Measurements from ENCODE around the gene PTPN6.
"Not testable (repeated sequence)": the region's sequence is repeated elsewhere in the genome, so short reads cannot be mapped to it uniquely, and the experiment has no call there.

PTPN6 gene

DNA sequence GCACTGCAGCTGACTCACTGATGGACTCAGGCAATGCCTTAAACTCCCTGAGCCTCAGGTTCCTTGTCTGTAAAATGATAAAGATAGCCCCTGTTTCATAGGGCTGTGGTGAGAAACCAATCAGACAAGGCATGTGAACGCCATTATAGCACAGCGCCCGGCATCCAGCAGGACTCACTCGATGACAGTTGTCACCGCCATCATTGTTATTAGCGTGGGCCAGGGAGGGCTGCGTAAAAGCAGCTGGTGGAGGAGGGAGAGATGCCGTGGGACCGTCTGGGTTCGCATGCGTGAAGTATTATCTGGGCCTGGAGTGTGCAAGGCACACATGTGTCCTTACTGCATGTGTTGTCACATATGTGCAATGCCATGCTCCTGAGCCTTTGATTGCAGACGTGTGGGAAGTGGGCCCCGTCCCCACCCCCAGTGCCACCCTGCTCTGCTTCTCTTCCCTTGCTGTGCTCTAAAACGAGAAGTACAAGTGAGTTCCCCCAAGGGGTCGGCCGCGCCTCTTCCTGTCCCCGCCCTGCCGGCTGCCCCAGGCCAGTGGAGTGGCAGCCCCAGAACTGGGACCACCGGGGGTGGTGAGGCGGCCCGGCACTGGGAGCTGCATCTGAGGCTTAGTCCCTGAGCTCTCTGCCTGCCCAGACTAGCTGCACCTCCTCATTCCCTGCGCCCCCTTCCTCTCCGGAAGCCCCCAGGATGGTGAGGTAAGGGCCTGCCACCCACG is at the start of gene PTPN6:
Gene PTPN6, plus strand, starts transcription at position 546 of the 730 bp plus-strand sequence. Its CDS starts 157 bp downstream, at position 703.
- DNase-seq = no peak

DNA sequence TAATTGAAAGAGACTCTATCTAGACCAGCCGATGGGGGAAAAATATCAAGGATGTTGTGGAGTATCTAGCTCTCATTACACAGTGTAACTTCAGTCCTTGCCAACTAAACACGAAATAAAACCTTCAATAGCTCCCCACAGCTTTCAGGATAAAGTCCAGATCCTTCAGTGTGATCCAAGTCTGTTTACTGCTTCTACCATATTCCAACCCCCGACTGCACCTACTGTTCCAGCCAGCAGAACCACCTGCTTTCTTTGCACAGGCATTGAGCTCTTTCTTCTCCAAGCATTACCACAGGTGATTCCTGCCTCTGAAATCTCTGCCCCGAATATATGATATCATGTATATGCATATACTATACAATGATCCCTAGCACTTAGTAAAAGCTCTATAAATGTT is 48.7 kb upstream of the PTPN6 start:
- DNase-seq = no peak

DNA sequence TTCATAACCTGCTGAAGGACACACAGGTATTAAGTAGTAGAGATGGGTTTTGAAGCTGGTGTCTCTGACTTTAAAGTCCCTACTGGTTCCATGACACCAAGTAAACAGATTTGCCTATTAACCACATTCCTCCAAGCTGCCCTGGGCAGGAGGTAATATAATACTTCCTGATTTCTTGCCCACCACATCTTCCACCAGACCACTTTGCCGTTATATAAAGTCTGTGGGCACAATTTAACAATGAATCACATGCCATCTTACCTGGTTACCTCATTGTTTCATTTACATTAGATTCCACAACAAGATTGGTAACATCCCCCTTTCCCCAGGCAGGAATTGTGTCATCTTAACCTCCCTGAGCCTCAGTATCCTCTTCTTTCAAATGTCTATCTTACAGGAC is 47.4 kb upstream of the PTPN6 start:
- no peak for DNase-seq

DNA sequence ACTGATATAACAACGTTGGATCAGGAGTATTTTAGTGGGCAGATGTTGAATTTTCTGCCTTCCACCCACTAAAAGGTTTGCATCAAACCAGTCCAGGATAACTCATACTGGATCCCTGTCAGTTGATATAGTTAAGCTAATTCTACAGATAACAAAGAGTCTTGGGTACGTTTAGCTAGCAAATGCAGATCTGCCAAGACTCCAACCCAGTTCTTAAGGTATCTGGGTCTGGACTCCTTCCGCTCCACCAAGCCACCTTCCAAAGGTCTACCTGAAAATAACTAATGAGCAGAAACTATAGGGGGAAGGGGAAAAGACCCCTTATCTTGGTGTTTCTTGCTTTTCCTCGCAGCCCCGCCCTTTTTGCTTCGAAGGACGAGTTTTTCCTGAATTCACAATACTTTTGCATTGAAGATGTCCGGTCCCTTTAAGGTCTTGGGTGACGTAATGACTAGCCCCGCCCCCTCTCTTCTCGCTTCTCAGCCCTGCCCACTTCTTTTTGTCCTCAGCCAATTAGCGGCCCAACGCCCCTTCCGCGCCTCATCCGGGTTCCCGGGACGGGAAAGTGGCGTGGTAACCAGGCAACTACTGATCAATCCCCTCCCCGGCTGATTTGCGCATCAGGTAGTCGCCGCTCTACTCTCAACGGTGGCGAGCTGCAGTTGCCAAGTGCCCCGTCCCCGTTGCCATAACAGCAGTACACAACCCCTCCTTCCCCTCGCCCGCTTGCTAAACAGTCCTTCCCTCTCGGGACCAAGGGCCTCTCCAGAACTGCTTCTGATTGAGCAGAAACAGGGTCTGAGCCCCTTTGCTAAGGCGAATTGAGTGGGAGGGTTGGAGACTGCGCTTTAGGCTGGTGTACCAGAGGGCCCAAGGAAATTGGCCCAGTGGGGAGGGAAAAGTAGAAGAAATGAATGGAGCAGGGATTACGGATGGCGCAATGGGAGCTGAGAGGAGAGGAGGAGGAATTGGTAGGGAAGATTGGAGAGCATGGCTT is 46.6 kb upstream of the PTPN6 start, which contains the start of gene LRRC23:
Gene LRRC23, plus strand, starts transcription at position 543 of the 997 bp plus-strand sequence. CDS start 812 bp downstream, outside the sequence.
- peak; percentile 95 for DNase-seq

DNA sequence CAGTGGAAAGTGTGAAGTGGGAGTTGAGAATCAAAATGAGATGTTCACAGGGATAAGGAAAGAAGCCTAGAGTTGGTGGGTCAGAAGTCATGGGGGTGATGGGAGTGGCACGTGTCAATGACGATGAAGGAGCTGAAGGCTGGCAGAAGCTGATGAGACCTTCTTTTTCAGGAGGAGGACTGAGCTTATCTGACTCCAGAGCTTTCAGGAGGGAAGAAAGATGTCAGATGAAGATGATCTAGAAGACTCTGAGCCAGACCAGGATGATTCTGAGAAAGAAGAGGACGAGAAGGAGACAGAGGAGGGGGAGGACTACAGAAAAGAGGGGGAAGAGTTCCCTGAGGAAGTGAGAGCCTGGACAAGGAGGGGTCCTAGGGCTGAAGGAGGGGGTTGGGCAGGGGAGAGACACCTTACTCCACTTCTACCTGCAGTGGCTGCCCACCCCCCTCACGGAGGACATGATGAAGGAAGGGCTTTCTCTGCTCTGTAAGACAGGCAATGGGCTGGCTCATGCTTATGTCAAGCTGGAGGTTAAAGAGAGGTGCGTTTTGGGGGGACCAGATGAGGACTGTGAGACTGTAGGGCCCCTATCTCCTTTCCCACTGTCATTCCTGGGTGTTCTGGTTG is 45.6 kb upstream of the PTPN6 start:
- no peak for DNase-seq

DNA sequence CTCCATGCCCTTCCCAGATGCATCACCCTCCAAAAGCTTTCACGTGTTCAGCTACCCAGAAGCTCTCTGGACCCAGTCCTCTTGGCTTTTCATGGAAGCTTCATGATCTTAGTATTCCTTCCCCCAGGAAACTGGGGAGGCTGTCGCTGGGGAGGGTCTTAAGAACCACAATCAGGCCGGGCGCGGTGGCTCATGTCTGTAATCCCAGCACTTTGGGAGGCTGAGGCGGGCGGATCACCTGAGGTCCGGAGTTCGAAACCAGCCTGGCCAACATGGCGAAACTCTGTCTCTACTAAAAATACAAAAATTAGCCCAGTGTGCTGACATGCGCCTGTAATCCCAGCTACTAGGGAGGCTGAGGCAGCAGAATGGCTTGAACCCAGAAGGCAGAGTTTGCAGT is 43.0 kb upstream of the PTPN6 start:
- not testable (repeated sequence) for DNase-seq

DNA sequence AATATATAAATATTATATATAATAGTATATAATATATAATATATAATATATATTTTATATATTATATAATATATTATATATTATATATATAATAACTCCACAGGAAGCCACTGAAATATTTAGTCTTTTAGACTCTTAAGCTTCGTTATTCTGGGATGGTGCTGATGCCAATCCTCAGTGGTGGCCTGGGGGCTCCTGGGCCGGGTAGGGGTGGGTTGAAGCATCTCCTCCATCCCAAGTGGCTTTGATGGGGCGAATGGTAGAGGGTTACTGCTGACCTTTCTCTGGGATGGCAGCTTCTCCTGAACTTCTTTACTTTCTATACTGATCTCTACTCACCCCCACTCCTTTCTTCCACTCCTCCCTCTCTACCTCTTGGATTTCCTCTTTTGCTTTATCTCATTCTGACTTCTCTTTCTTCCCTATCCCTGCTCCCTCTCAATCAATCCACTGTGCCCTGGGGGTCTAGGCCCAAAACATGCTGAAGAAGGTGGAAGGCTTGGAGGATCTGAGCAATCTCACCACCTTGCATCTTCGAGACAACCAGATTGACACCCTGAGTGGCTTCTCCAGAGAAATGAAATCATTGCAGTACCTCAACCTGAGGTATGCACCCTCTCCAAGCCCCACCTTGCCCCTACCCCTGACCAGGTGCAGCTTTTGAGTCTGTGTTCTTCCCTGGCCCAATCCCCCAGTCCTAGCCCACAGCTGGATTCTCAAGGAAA is 41.6 kb upstream of the PTPN6 start:
- DNase-seq = no peak

DNA sequence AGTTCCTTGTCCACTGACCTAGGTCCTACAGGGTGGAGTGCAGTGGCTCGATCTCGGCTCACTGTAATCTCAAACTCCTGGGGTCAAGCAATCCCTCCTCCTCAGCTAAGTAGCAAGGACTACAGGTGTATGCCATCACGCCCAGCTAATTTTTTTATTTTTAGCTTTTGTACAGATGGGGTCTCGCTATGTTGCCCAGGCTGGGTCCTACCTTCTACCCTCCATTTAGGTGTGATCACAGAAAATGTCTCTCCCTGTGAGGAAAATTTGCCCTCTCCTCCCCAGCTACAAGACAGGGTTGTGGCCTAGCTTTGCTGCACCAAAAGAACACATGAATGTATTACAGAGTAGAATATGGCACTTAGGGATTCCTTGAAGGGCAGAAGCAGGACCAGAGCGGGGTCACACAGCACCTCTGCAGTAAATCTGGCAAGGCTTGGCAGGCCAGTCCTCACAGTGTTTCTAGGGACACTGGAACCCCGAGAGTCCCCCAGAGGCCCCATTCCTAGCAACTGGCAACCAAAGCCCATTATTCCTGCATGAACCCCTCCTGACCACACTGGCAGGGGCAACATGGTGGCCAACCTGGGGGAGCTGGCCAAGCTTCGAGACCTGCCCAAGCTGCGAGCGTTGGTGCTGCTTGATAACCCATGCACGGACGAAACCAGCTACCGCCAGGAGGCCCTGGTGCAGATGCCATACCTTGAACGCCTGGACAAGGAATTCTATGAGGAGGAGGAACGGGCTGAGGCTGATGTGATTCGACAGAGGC is 38.8 kb upstream of the PTPN6 start:
- DNase-seq = no peak

DNA sequence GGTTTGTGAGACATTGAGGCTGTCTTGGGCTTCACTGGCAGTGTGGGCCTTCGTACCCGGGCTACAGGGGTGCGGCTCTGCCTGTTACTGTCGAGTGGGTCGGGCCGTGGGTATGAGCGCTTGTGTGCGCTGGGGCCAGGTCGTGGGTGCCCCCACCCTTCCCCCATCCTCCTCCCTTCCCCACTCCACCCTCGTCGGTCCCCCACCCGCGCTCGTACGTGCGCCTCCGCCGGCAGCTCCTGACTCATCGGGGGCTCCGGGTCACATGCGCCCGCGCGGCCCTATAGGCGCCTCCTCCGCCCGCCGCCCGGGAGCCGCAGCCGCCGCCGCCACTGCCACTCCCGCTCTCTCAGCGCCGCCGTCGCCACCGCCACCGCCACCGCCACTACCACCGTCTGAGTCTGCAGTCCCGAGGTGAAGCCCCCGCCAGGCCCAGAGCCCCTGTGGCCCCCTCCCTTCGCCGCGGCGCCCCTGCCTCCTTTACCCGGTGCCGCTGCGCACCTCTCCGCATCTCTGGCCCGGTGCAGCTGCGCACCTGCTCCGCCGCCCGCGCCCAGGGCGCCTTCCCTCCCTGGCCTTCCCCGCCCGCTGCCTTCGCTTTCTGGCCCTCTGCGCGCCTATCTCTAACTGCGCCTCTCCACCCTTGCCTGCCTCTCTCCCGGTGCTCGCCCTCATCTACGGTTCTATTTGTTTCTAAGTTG is 36.8 kb upstream of the PTPN6 start, which contains the start of gene ENO2:
Gene ENO2, plus strand, starts transcription at position 335 of the 701 bp plus-strand sequence. CDS start 1,253 bp downstream, outside the sequence.
- peak; percentile 48 for DNase-seq

DNA sequence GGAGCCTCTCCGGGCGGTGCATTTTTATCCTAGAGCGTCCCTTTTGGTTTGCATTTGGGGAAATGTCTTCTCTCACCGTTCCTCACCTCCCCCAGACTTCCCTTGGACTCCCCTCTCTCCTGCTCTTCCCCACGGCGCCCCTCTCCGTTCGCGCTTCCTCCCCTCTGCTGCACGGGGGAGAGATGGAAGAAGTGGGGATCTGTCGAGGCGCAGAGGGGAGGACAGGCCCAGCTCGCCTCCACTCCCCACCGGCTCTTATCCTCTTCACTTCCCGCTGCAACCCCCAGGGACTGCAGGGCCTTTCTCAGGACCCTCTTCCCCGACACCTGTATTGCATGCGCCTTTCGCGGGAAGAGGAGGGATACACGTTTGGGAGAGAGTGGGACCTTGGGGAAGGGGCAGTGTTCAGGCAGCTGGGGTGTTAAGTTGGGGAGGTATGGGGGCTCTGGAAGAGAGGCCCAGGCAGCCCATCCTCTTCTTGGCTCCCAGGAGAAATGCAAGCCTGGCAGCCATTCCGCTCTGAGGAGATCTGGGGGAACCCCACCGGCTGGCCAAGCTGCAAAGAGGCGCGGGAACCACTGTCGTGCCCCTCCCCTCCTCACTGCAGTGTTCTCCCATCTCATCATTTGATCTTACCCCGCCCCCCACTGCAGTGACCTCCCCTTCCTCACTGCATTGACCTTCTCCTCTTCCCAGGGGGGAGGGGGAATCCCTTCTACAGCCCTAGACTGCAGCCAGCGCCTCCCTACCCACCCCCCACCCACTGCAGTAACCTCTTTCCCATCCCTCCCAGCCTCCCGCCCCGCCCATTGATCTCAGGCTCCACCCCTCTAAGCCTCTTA is 36.0 kb upstream of the PTPN6 start:
- DNase-seq = no peak

DNA sequence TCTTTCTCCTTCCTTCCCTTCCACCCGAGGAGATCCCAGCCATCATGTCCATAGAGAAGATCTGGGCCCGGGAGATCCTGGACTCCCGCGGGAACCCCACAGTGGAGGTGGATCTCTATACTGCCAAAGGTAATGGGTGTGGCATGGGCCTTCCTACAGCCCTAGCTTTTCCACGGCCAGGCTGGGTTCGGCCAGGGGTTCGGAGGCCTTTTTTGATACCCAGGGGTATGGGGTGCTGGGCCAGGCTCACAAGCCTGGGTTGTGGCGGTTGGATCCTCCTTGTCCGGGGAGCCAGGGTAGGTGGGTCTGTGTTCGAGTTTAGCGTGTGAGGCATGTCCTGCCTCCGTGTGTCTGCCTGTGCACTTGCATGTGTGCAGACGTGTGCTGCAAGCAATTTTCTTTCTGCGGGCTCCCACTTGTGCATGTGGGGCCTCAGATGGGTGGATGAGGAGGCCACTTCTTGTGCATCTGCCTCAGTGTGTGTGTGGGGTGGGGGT is 35.3 kb upstream of the PTPN6 start:
- no peak for DNase-seq

DNA sequence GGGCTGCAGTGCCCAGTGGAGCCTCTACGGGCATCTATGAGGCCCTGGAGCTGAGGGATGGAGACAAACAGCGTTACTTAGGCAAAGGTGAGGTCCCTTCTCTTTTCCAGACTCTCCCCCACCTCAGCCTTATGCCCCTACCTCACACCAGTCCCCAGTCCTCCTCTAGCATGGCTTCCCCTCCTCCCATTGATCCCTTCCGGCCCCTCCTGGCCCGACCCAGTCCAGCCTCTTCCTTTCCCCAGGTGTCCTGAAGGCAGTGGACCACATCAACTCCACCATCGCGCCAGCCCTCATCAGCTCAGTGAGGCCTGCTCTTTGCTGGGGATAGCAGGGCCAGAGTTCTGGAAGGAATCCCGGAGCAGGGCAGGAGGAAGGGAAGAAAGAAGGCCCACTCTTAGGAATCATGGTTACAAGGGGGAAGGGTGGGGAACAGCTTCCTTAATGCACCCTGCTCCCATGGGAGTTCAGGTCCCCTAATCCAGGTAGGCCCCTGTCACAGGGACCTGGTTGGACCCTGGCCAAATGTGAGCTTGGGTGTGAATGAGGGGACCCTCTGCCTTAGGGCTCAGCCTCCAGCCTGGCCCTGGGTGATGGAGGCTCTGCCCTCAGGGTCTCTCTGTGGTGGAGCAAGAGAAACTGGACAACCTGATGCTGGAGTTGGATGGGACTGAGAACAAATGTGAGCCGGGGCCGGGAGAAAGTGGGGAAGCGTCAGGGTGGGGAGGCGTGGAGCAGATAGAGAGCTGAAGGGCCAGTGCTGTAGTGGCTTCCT is 34.5 kb upstream of the PTPN6 start:
- DNase-seq = no peak

DNA sequence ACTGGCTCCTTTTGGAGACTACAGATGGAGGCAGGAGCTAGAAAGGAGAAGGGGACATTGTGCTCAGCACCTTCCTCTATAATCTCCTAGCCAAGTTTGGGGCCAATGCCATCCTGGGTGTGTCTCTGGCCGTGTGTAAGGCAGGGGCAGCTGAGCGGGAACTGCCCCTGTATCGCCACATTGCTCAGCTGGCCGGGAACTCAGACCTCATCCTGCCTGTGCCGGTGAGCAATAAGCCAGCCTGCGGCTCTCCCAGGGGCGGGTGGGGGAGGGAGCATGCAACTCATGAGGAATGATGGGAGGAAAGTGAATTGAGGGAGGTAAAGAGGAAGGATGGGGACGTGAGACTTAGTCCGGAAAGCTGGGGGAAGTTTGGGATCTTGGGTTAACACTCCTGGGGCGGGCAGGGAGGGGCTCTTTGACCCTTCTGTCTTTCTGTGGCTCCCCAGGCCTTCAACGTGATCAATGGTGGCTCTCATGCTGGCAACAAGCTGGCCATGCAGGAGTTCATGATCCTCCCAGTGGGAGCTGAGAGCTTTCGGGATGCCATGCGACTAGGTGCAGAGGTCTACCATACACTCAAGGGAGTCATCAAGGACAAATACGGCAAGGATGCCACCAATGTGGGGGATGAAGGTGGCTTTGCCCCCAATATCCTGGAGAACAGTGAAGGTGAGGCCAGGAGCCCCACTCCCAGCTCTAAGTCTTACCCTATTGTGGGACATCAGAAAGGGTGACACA is 33.5 kb upstream of the PTPN6 start:
- no peak for DNase-seq

DNA sequence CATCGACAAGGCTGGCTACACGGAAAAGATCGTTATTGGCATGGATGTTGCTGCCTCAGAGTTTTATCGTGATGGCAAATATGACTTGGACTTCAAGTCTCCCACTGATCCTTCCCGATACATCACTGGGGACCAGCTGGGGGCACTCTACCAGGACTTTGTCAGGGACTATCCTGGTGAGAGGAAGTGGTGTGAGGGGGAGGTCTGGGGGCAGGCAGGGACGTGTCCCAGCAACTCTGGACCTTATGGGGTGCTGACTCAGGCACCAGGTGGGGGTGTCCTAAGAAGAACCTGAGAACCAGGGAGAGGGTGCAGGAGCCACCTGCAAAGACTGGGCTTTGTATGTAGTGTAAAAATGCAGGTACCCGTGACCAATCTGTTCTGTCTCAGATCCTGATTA is 31.6 kb upstream of the PTPN6 start:
- DNase-seq = no peak

DNA sequence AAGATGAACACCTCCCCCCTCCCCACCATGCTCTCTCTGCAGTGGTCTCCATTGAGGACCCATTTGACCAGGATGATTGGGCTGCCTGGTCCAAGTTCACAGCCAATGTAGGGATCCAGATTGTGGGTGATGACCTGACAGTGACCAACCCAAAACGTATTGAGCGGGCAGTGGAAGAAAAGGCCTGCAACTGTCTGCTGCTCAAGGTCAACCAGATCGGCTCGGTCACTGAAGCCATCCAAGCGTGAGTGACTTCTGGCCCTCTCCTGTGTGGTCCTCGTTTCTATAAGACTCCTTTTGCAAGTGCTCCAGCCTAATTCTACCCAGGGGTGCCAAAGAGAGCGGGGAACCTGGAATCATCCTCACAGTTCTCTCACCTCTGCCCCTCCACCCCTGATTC is 29.6 kb upstream of the PTPN6 start:
- no peak for DNase-seq

DNA sequence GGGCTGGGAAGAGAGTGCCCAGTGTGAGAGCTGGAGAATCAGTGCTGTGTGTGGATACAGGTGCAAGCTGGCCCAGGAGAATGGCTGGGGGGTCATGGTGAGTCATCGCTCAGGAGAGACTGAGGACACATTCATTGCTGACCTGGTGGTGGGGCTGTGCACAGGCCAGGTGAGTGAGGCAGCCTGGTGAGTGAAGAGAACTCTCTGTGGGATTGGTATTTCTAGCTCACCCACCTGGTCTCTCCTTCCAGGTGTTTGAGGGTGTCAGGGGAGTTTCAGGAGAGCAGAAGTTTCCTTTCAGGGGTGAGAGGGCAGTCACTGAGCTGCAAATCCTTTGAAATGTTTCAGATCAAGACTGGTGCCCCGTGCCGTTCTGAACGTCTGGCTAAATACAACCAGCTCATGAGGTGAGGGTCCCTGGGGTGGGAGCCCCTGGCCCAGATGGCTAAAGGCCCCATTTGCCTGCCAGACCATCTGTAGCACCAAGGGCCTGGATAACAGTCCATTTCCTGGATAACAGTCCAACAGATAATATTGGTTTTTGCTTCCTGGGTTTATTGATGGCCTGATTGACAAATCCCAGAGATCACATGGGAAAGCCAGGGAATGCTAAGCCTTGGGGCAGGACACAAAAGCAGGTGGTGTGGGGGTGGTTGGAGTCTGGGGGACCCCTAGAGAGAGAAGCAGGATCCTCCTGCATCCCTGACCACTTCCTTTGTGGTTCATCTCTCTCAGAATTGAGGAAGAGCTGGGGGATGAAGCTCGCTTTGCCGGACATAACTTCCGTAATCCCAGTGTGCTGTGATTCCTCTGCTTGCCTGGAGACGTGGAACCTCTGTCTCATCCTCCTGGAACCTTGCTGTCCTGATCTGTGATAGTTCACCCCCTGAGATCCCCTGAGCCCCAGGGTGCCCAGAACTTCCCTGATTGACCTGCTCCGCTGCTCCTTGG is 28.9 kb upstream of the PTPN6 start:
- DNase-seq = no peak

Data from T1000 (cell line).